Ecto neural progenitor cell (in vitro differentiated cells): ENCODE measurements around the gene PHF21A.
A peak's percentile ranks its signal among the peaks of the same experiment; 100 is the strongest.

Experiments used
- DNase-seq: peaks from one replicate; pipeline ENCODE4 v3.0.0-alpha.2; 2018; ENCODE audit warnings: low spot score

The PHF21A gene

GRCh38 chr11:45885274-45885920 lies 235.9 kb downstream of the PHF21A start, which contains the start of gene MAPK8IP1:
TSS of gene MAPK8IP1 (plus strand) at chr11:45885651. CDS start at chr11:45885821, 170 bp downstream.
- DNase-seq, result peak; percentile 89

- no peak for DNase-seq
These were observed 236.6 kb downstream of the PHF21A start for GRCh38 chr11:45884596-45885185.
